CD14-positive monocyte (primary cell): ENCODE results near the gene COMMD1. TPM values are rescaled to one million over a fixed set of nuclear protein-coding genes. Genes with fewer than 3 reads are reported as not detected.

Experiments
- DNase-seq, 3 donors: peaks; one replicate each; pipeline ENCODE4 v3.0.0-alpha.2; 2011 to 2022
- H2AFZ ChIP-seq: 2 replicates; pipeline ENCODE4 v1.6.0; 2012; ENCODE audit warnings: mild to moderate bottlenecking, low read depth, low read length, inconsistent platforms; ENCODE audit not compliant: insufficient read depth, poor library complexity, severe bottlenecking
- H3K27ac ChIP-seq, 2 donors: 1 replicate in 1 of 2; 2 replicates in 1 of 2; pipeline ENCODE4 v1.5.1; 2012 to 2013; ENCODE audit warnings: low read length in 2 of 2, control low read depth in 1 of 2, inconsistent platforms in 1 of 2, low read depth in 1 of 2, mild to moderate bottlenecking in 1 of 2
- H3K27me3 ChIP-seq, 2 donors: one replicate each; pipeline versions ENCODE4 v1.6.0 to v1.6.1; 2011 to 2013; ENCODE audit warnings: low read length in 2 of 2; ENCODE audit not compliant: control insufficient read depth in 2 of 2, insufficient read depth in 2 of 2
- H3K36me3 ChIP-seq, 2 donors: replicated peaks in 1 of 2; 1 replicate in 1 of 2; 2 replicates in 1 of 2; pipeline versions ENCODE4 v1.5.1 to v1.6.1; 2012 to 2013; ENCODE audit warnings: low read length in 2 of 2, control low read depth in 1 of 2, inconsistent platforms in 1 of 2, mild to moderate bottlenecking in 1 of 2; ENCODE audit not compliant: insufficient read depth in 2 of 2, control insufficient read depth in 1 of 2
- H3K4me1 ChIP-seq, 2 donors: 1 replicate in 1 of 2; 2 replicates in 1 of 2; pipeline versions ENCODE4 v1.5.1 to v1.6.1; 2012 to 2013; ENCODE audit warnings: low read length in 2 of 2, control low read depth in 1 of 2, inconsistent platforms in 1 of 2, mild to moderate bottlenecking in 1 of 2, moderate library complexity in 1 of 2; ENCODE audit not compliant: insufficient read depth in 2 of 2, control insufficient read depth in 1 of 2
- H3K4me2 ChIP-seq: replicated peaks from 2 replicates; pipeline ENCODE3; 2012; ENCODE audit warnings: low read length, moderate library complexity, mild to moderate bottlenecking; ENCODE audit not compliant: poor library complexity, severe bottlenecking; ENCODE audit errors: extremely low read depth
- H3K4me3 ChIP-seq, 3 experiments: fragments of 200-600 bp in 1 of 3; sonication (generic) in 1 of 3; replicated peaks in 1 of 3; 1 replicate in 2 of 3; 2 replicates in 1 of 3; pipeline ENCODE4 v1.5.1; 2011 to 2013; ENCODE audit warnings: low read length in 3 of 3, mild to moderate bottlenecking in 3 of 3, control low read depth in 2 of 3, low read depth in 2 of 3, inconsistent platforms in 1 of 3, moderate library complexity in 1 of 3
- H3K79me2 ChIP-seq: 2 replicates; pipeline ENCODE4 v1.6.0; 2012; ENCODE audit warnings: mild to moderate bottlenecking, control low read depth, inconsistent platforms, low read length, moderate library complexity; ENCODE audit not compliant: insufficient read depth
- H3K9ac ChIP-seq: 2 replicates; pipeline ENCODE4 v1.6.0; 2017; ENCODE audit warnings: low read length, mild to moderate bottlenecking; ENCODE audit not compliant: insufficient read depth, poor library complexity, severe bottlenecking
- H3K9me3 ChIP-seq, 2 donors: replicated peaks in 1 of 2; 1 replicate in 1 of 2; 2 replicates in 1 of 2; pipeline versions ENCODE4 v1.5.1 to v1.6.1; 2012 to 2013; ENCODE audit warnings: low read length in 2 of 2, control low read depth in 1 of 2; ENCODE audit not compliant: control insufficient read depth in 1 of 2, insufficient read depth in 1 of 2
- H4K20me1 ChIP-seq: 2 replicates; pipeline ENCODE4 v1.6.0; 2012; ENCODE audit warnings: mild to moderate bottlenecking, low read length, control low read depth, moderate library complexity; ENCODE audit not compliant: insufficient read depth
- H3K27ac Mint-ChIP-seq, 7 donors: one replicate each; pipeline ENCODE4 v1.8.0; 2020; ENCODE audit warnings: mild to moderate bottlenecking in 7 of 7, mixed read lengths in 7 of 7, moderate library complexity in 6 of 7, inconsistent platforms in 2 of 7
- H3K27me3 Mint-ChIP-seq, 3 donors: one replicate each; pipeline ENCODE4 v1.8.0; 2021 to 2022; ENCODE audit warnings: low read depth in 3 of 3, mild to moderate bottlenecking in 3 of 3, mixed read lengths in 3 of 3, moderate library complexity in 3 of 3, inconsistent platforms in 1 of 3
- H3K36me3 Mint-ChIP-seq, 2 donors: one replicate each; pipeline ENCODE4 v1.8.0; 2020; ENCODE audit warnings: mixed read lengths in 2 of 2, inconsistent platforms in 1 of 2, mild to moderate bottlenecking in 1 of 2
- H3K4me1 Mint-ChIP-seq: one replicate; pipeline ENCODE4 v1.8.0; 2020; ENCODE audit warnings: mild to moderate bottlenecking, mixed read lengths
- H3K4me3 Mint-ChIP-seq, 2 donors: one replicate each; pipeline ENCODE4 v1.8.0; 2020; ENCODE audit warnings: mild to moderate bottlenecking in 2 of 2, mixed read lengths in 2 of 2, moderate library complexity in 1 of 2
- H3K9me3 Mint-ChIP-seq, 7 donors: one replicate each; pipeline ENCODE4 v1.8.0; 2020 to 2022; ENCODE audit warnings: mixed read lengths in 7 of 7, mild to moderate bottlenecking in 6 of 7, moderate library complexity in 6 of 7, inconsistent platforms in 2 of 7
- WGBS: methylation state at CpG from one replicate; pipeline ENCODE4 v1.1.5; 2013; ENCODE audit warnings: missing lambda C conversion rate; ENCODE audit not compliant: insufficient coverage; 5-methylcytosine and 5-hydroxymethylcytosine counted together
- intact Hi-C, 2 donors: fragments of 100-400 bp; cut with micrococcal nuclease; formaldehyde crosslinking; loops; one replicate each; pipeline versions ENCODE4 v1.15.0 to v1.15.1; 2023
- polyA plus RNA-seq, 3 donors: library from polyadenylated mRNA; depleted of rRNA in 1 of 3; unstranded in 2 of 3; stranded (reverse) in 1 of 3; fragments of 300-500 nt in 2 of 3; fragments of >200 nt in 1 of 3; fragmentation: Illumina TruSeq in 2 of 3; gene quantifications; 1 replicate in 2 of 3; 2 replicates in 1 of 3; pipeline ENCODE4 v1.2.3, GENCODE V29; 2012 to 2021
- TF ChIP-seq, protein P1 (sequence below): fragments of 200-600 bp; IDR thresholded peaks from one replicate; pipeline ENCODE4 v1.8.0; 2022; ENCODE audit warnings: antibody characterized with exemption, mild to moderate bottlenecking

COMMD1 gene
- polyA plus RNA-seq, 3 donors = 25.2 to 82.1 (median 70.7) TPM

DNA sequence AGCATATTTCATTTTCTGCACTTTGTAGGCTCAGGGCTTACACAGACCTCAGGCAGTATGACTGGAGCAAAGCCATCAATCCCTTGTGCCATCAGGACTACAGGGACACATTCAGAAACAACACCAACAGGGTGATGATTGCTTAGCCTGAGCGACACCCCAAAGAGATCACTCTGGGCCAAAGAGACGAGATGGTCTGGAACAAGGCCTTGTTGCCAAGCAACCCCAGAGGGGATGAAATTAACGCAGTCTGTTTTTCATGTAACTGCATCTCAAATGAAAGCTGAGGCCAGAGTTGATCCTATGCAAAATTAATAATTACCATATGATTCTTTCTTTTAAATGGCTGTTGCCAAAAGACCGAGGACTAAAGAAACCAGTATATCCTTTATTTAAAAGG, 270.3 kb downstream of the COMMD1 start:
- intact Hi-C loops = no loop called here
- H3K4me2 ChIP-seq = no peak overlapping the region
- no peak overlapping the region for H3K4me3 Mint-ChIP-seq

GRCh38 chr2:62176801-62177200, 271.3 kb downstream of the COMMD1 start:
- Mint-ChIP-seq H3K36me3 (no peaks in the 10 kb centered on the region), H3K4me1 (peaks cover 8% of the 10 kb centered on the region), H3K27ac (peak overlapping the region in 1 of 7 donors; percentile 29), H3K9me3 (no peaks in the 10 kb centered on the region), H3K27me3 (peaks cover 1 to 3% (median 2%) of the 10 kb centered on the region in 3 donors), H3K4me3 (no peak overlapping the region)
- no peak overlapping the region for H3K9ac ChIP-seq
- no peak overlapping the region for H2AFZ ChIP-seq
- no peaks in the 10 kb centered on the region for H3K36me3 ChIP-seq
- no peaks in the 10 kb centered on the region for H3K27me3 ChIP-seq
- intact Hi-C loops = no loop called here
- no peaks in the 10 kb centered on the region for H3K9me3 ChIP-seq
- no peaks in the 10 kb centered on the region for H3K79me2 ChIP-seq
- no peak overlapping the region for H3K4me3 ChIP-seq
- no peak overlapping the region for H3K4me2 ChIP-seq
- no peak for DNase-seq
- H3K27ac ChIP-seq = no peak overlapping the region
- TF ChIP-seq, protein P1, sequence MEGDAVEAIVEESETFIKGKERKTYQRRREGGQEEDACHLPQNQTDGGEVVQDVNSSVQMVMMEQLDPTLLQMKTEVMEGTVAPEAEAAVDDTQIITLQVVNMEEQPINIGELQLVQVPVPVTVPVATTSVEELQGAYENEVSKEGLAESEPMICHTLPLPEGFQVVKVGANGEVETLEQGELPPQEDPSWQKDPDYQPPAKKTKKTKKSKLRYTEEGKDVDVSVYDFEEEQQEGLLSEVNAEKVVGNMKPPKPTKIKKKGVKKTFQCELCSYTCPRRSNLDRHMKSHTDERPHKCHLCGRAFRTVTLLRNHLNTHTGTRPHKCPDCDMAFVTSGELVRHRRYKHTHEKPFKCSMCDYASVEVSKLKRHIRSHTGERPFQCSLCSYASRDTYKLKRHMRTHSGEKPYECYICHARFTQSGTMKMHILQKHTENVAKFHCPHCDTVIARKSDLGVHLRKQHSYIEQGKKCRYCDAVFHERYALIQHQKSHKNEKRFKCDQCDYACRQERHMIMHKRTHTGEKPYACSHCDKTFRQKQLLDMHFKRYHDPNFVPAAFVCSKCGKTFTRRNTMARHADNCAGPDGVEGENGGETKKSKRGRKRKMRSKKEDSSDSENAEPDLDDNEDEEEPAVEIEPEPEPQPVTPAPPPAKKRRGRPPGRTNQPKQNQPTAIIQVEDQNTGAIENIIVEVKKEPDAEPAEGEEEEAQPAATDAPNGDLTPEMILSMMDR = no peak
- no peaks in the 10 kb centered on the region for H4K20me1 ChIP-seq
- no peaks in the 10 kb centered on the region for H3K4me1 ChIP-seq

More for the DNA sequence above, 270.3 kb downstream of the COMMD1 start:
- H3K4me3 ChIP-seq = no peak overlapping the region
- no peak overlapping the region for H3K27ac ChIP-seq
- no peak for DNase-seq
- Mint-ChIP-seq H3K4me1 (peaks cover 4% of the 10 kb centered on the region), H3K36me3 (no peaks in the 10 kb centered on the region), H3K9me3 (no peaks in the 10 kb centered on the region), H3K27me3 (peaks cover 0 to 3% (median 0%) of the 10 kb centered on the region in 3 donors), H3K27ac (peak overlapping the region in 1 of 7 donors; percentile 55)
- no peaks in the 10 kb centered on the region for H3K79me2 ChIP-seq
- no peaks in the 10 kb centered on the region for H4K20me1 ChIP-seq
- H3K27me3 ChIP-seq = no peaks in the 10 kb centered on the region
- no peak overlapping the region for H3K9ac ChIP-seq
- no peaks in the 10 kb centered on the region for H3K4me1 ChIP-seq
- no peak overlapping the region for H2AFZ ChIP-seq
- no peaks in the 10 kb centered on the region for H3K36me3 ChIP-seq
- TF ChIP-seq, protein P1 = no peak
- no peaks in the 10 kb centered on the region for H3K9me3 ChIP-seq
- WGBS = 93% methylated on average over 2 of the region's 4 CpGs
